Panc1 (cell line): Measurements from ENCODE around the gene TMEM218. TPM values are rescaled to one million over a fixed set of nuclear protein-coding genes. Genes with fewer than 3 reads are reported as not detected.

Experiments used
- total RNA-seq: library from RNA; stranded (reverse); gene quantifications from one replicate; pipeline ENCODE4 v1.2.1, GENCODE V29; 2021; ENCODE audit not compliant: unreplicated experiment

TMEM218 gene
- total RNA-seq, 1 experiment from 2014 or later: 26.8 TPM

Other genes starting within 250 kb of the TMEM218 start
- 12.0 TPM for gene ROBO3, start 246.2 kb downstream of the TMEM218 start, total RNA-seq
- 0.26 TPM for gene ROBO4, start 213.8 kb downstream of the TMEM218 start, total RNA-seq
- gene HEPN1, start 192.4 kb downstream of the TMEM218 start, total RNA-seq: not detected
- gene HEPACAM, start 175.6 kb downstream of the TMEM218 start, total RNA-seq: not detected
- gene CCDC15, start 157.4 kb downstream of the TMEM218 start, total RNA-seq: 2.8 TPM
- 0.23 TPM for gene SLC37A2, start 48.3 kb downstream of the TMEM218 start, total RNA-seq
- not detected for gene PKNOX2, start 53.1 kb upstream of the TMEM218 start, total RNA-seq